ENCODE data around the gene SEL1L2. TPM values are rescaled to one million over a fixed set of nuclear protein-coding genes. Genes with fewer than 3 reads are reported as not detected.

The SEL1L2 gene
- total and polyA plus RNA-seq, 7 donors, result 0.16 to 3.3 TPM; not detected in 5

GRCh38 chr20:13927171-13927570 lies 63.2 kb downstream of the SEL1L2 start:
- H3K27me3 ChIP-seq, result no peaks in the 10 kb centered on the region
- H3K4me3 ChIP-seq, result no peak overlapping the region
- no peaks in the 10 kb centered on the region for H3K4me1 ChIP-seq
- H3K9me3 ChIP-seq, result no peaks in the 10 kb centered on the region
- 31 to 72% methylated on average over 2 of the region's 2 CpGs for WGBS, 2 donors
- H3K27ac ChIP-seq, result no peak overlapping the region
- no peak for DNase-seq
- no peaks in the 10 kb centered on the region for H3K36me3 ChIP-seq
- TF ChIP-seq EP300 (IDR thresholded peaks at IDR 0.05) (no peak), POLR2AphosphoS5 (IDR thresholded peaks at IDR 0.05) (no peak), CTCF (IDR thresholded peaks at IDR 0.05) (no peak), POLR2A (IDR thresholded peaks at IDR 0.05) (no peak)
- intact Hi-C loops (cut with DNase I), result no loop called here

- no peaks in the 10 kb centered on the region for H3K4me1 ChIP-seq
- TF ChIP-seq EP300 (IDR thresholded peaks at IDR 0.05) (no peak), CTCF (IDR thresholded peaks at IDR 0.05) (no peak), POLR2AphosphoS5 (IDR thresholded peaks at IDR 0.05) (no peak), POLR2A (IDR thresholded peaks at IDR 0.05) (no peak)
- no peak overlapping the region for H3K4me3 ChIP-seq
- H3K27ac ChIP-seq, result no peak overlapping the region
- H3K9me3 ChIP-seq, result no peaks in the 10 kb centered on the region
- 82 to 83% methylated on average over 5 of the region's 5 CpGs for WGBS, 2 donors
- no peaks in the 10 kb centered on the region for H3K36me3 ChIP-seq
- intact Hi-C loops (cut with DNase I), result no loop called here
- no peak for DNase-seq
- H3K27me3 ChIP-seq, result no peaks in the 10 kb centered on the region
Measured at GRCh38 chr20:13922241-13922640, 68.2 kb downstream of the SEL1L2 start.

GRCh38 chr20:13915284-13915683 lies 75.1 kb downstream of the SEL1L2 start:
- intact Hi-C loops (cut with DNase I), result no loop called here
- H3K4me1 ChIP-seq, result no peaks in the 10 kb centered on the region
- WGBS, 2 donors, result 37 to 61% methylated on average over 3 of the region's 3 CpGs
- no peaks in the 10 kb centered on the region for H3K36me3 ChIP-seq
- TF ChIP-seq POLR2AphosphoS5 (IDR thresholded peaks at IDR 0.05), result no peak
- TF ChIP-seq CTCF (IDR thresholded peaks at IDR 0.05), result no peak
- no peak for TF ChIP-seq EP300 (IDR thresholded peaks at IDR 0.05)
- H3K27me3 ChIP-seq, result no peaks in the 10 kb centered on the region
- no peak overlapping the region for H3K4me3 ChIP-seq
- no peak overlapping the region for H3K27ac ChIP-seq
- no peak for DNase-seq
- H3K9me3 ChIP-seq, result no peaks in the 10 kb centered on the region

GRCh38 chr20:13913572-13913971 lies 76.8 kb downstream of the SEL1L2 start:
- no peaks in the 10 kb centered on the region for H3K9me3 ChIP-seq
- WGBS, 2 donors, result 79 to 81% methylated on average over 4 of the region's 4 CpGs
- H3K4me1 ChIP-seq, result no peaks in the 10 kb centered on the region
- intact Hi-C loops (cut with DNase I), result no loop called here
- no peak for DNase-seq
- H3K4me3 ChIP-seq, result no peak overlapping the region
- no peaks in the 10 kb centered on the region for H3K27me3 ChIP-seq
- no peaks in the 10 kb centered on the region for H3K36me3 ChIP-seq
- no peak overlapping the region for H3K27ac ChIP-seq
- TF ChIP-seq POLR2AphosphoS5 (IDR thresholded peaks at IDR 0.05), result no peak
- no peak for TF ChIP-seq POLR2A (IDR thresholded peaks at IDR 0.05)
- TF ChIP-seq EP300 (IDR thresholded peaks at IDR 0.05), result no peak
- no peak for TF ChIP-seq CTCF (IDR thresholded peaks at IDR 0.05)

- no peak overlapping the region for H3K27ac ChIP-seq
- TF ChIP-seq POLR2A (IDR thresholded peaks at IDR 0.05) (no peak), CTCF (IDR thresholded peaks at IDR 0.05) (no peak), EP300 (IDR thresholded peaks at IDR 0.05) (no peak), POLR2AphosphoS5 (IDR thresholded peaks at IDR 0.05) (no peak)
- WGBS, 2 donors, result 88 to 97% methylated on average over 1 of the region's 1 CpG
- no peaks in the 10 kb centered on the region for H3K9me3 ChIP-seq
- intact Hi-C loops (cut with DNase I), result no loop called here
- no peaks in the 10 kb centered on the region for H3K36me3 ChIP-seq
- DNase-seq, result no peak
- H3K4me1 ChIP-seq, result no peaks in the 10 kb centered on the region
- no peak overlapping the region for H3K4me3 ChIP-seq
- no peaks in the 10 kb centered on the region for H3K27me3 ChIP-seq
Measured at GRCh38 chr20:13913131-13913530, 77.3 kb downstream of the SEL1L2 start.

All from sigmoid colon (tissue), 7 donors.